Measurements from ENCODE around the gene RPGR. TPM values are rescaled to one million over a fixed set of nuclear protein-coding genes. Genes with fewer than 3 reads are reported as not detected.

The RPGR gene
- polyA plus RNA-seq, 1 donor from 2014 or later: 6.5 TPM

GRCh38 chrX:38342853-38343778 is 15.8 kb upstream of the RPGR start:
- no peaks in the 10 kb centered on the region for H3K36me3 ChIP-seq (ENCODE audit: insufficient read depth, low read length)
- no peaks in the 10 kb centered on the region for H3K27me3 ChIP-seq (ENCODE audit: insufficient read depth, low read depth, low read length)
- no peaks in the 10 kb centered on the region for H4K20me1 ChIP-seq (ENCODE audit: insufficient read depth)
- H3K27ac ChIP-seq (ENCODE audit: low read length): no peak overlapping the region
- no peak overlapping the region for H2AFZ ChIP-seq (ENCODE audit: low read depth, low read length)
- H3K9ac ChIP-seq (ENCODE audit: low read length): no peak overlapping the region
- H3F3A ChIP-seq (ENCODE audit: insufficient read depth, low read length, poor library complexity, severe bottlenecking): no peaks in the 10 kb centered on the region
- H3K9me3 ChIP-seq (ENCODE audit: low read length): no peaks in the 10 kb centered on the region
- no peaks in the 10 kb centered on the region for H3K9me2 ChIP-seq (ENCODE audit: insufficient read depth, low read length)
- H3K79me2 ChIP-seq (replicated peaks; ENCODE audit: insufficient read depth, low read length): no peaks in the 10 kb centered on the region
- TF ChIP-seq CTCF (IDR thresholded peaks at IDR 0.05; ENCODE audit: poor library complexity, severe bottlenecking): no peak
- TF ChIP-seq EP300 (conservative IDR thresholded peaks at IDR 0.05; ENCODE audit: poor library complexity, severe bottlenecking): no peak
- no peak for TF ChIP-seq REST (IDR thresholded peaks at IDR 0.05; ENCODE audit: borderline replicate concordance)
- no peak for TF ChIP-seq EZH2 (IDR thresholded peaks at IDR 0.05; ENCODE audit: borderline replicate concordance, insufficient read depth, low read length, poor library complexity, severe bottlenecking)
- no peak for TF ChIP-seq POLR2AphosphoS5 (IDR thresholded peaks at IDR 0.05)
- no peak for TF ChIP-seq SMC3 (conservative IDR thresholded peaks at IDR 0.05; ENCODE audit: poor library complexity)
- TF ChIP-seq MXI1 (conservative IDR thresholded peaks at IDR 0.05; ENCODE audit: poor library complexity, severe bottlenecking): no peak
- TF ChIP-seq TAF1 (IDR thresholded peaks at IDR 0.05; ENCODE audit: low read depth): no peak
- no peak for TF ChIP-seq RAD21 (conservative IDR thresholded peaks at IDR 0.05)
- H3K4me2 ChIP-seq (ENCODE audit: low read length): no peak overlapping the region
- H3K4me3 ChIP-seq (ENCODE audit: low read length): no peak overlapping the region

- no peak overlapping the region for H3K27ac ChIP-seq (ENCODE audit: low read length)
- H3K36me3 ChIP-seq (ENCODE audit: insufficient read depth, low read length): no peaks in the 10 kb centered on the region
- no peaks in the 10 kb centered on the region for H3K27me3 ChIP-seq (ENCODE audit: insufficient read depth, low read depth, low read length)
- H3K9ac ChIP-seq (ENCODE audit: low read length): no peak overlapping the region
- H3K79me2 ChIP-seq (replicated peaks; ENCODE audit: insufficient read depth, low read length): no peaks in the 10 kb centered on the region
- H4K20me1 ChIP-seq (ENCODE audit: insufficient read depth): no peaks in the 10 kb centered on the region
- H3K9me2 ChIP-seq (ENCODE audit: insufficient read depth, low read length): no peaks in the 10 kb centered on the region
- no peak overlapping the region for H3K4me3 ChIP-seq (ENCODE audit: low read length)
- no peak overlapping the region for H3K4me2 ChIP-seq (ENCODE audit: low read length)
- no peaks in the 10 kb centered on the region for H3F3A ChIP-seq (ENCODE audit: insufficient read depth, low read length, poor library complexity, severe bottlenecking)
- no peak for TF ChIP-seq REST (IDR thresholded peaks at IDR 0.05; ENCODE audit: borderline replicate concordance)
- TF ChIP-seq MXI1 (conservative IDR thresholded peaks at IDR 0.05; ENCODE audit: poor library complexity, severe bottlenecking): no peak
- no peak for TF ChIP-seq TAF1 (IDR thresholded peaks at IDR 0.05; ENCODE audit: low read depth)
- no peak for TF ChIP-seq RAD21 (conservative IDR thresholded peaks at IDR 0.05)
- no peak for TF ChIP-seq POLR2AphosphoS5 (IDR thresholded peaks at IDR 0.05)
- TF ChIP-seq SMC3 (conservative IDR thresholded peaks at IDR 0.05; ENCODE audit: poor library complexity): no peak
- H3K9me3 ChIP-seq (ENCODE audit: low read length): no peaks in the 10 kb centered on the region
- H2AFZ ChIP-seq (ENCODE audit: low read depth, low read length): no peak overlapping the region
Measured at GRCh38 chrX:38341442-38341841, 14.1 kb upstream of the RPGR start.

Measured in neural cell (in vitro differentiated cells).